Breast epithelium (tissue), 4 donors: ENCODE data around the gene CD33. TPM values are rescaled to one million over a fixed set of nuclear protein-coding genes. Genes with fewer than 3 reads are reported as not detected.

Experiments
- DNase-seq, 2 donors: peaks; one replicate each; pipeline ENCODE4 v3.0.0-alpha.2; 2019; ENCODE audit warnings: low spot score in 2 of 2
- H3K27ac ChIP-seq, 2 donors: fragments of 200-600 bp; sonication (generic) in 1 of 2; one replicate each; pipeline ENCODE4 v1.5.1; 2016 to 2019; ENCODE audit warnings: mild to moderate bottlenecking in 1 of 2
- H3K27me3 ChIP-seq, 2 donors: fragments of 200-600 bp; sonication (generic) in 1 of 2; one replicate each; pipeline versions ENCODE4 v1.5.1 to v1.6.0; 2017 to 2019; ENCODE audit warnings: control low read depth in 1 of 2, mild to moderate bottlenecking in 1 of 2
- H3K36me3 ChIP-seq: fragments of 200-600 bp; one replicate; pipeline ENCODE4 v1.5.1; 2019
- H3K4me1 ChIP-seq, 2 donors: fragments of 200-600 bp; sonication (generic); one replicate each; pipeline ENCODE4 v1.5.1; 2016 to 2019; ENCODE audit warnings: control low read depth in 1 of 2
- H3K4me3 ChIP-seq, 3 donors: fragments of 200-600 bp; sonication (generic); 1 replicate in 2 of 3; 2 replicates in 1 of 3; pipeline ENCODE4 v1.5.1; 2016 to 2019; ENCODE audit warnings: mild to moderate bottlenecking in 3 of 3, moderate library complexity in 2 of 3
- H3K9me3 ChIP-seq, 2 donors: fragments of 200-600 bp; sonication (generic) in 1 of 2; one replicate each; pipeline ENCODE4 v1.5.1; 2016 to 2019; ENCODE audit warnings: control low read depth in 1 of 2
- CTCF ChIP-seq, 3 donors: fragments of 450-650 bp; IDR thresholded peaks; one replicate each; pipeline ENCODE4 v1.5.1; 2016 to 2017; ENCODE audit warnings: antibody characterized with exemption in 3 of 3, mild to moderate bottlenecking in 3 of 3, moderate library complexity in 3 of 3
- POLR2A ChIP-seq: fragments of 450-650 bp; IDR thresholded peaks from one replicate; pipeline ENCODE4 v1.6.1; 2016; ENCODE audit warnings: antibody characterized with exemption, mild to moderate bottlenecking, moderate library complexity
- POLR2AphosphoS5 ChIP-seq, 3 donors: sonication (generic); formaldehyde crosslinking; IDR thresholded peaks; one replicate each; pipeline ENCODE4 v1.6.1; 2017; ENCODE audit warnings: antibody characterized with exemption in 3 of 3
- intact Hi-C: fragments of 100-400 bp; cut with DNase I; formaldehyde crosslinking; loops from one replicate; pipeline ENCODE4 v1.15.1; 2023; ENCODE audit warnings: low total_unique reads
- total RNA-seq, 3 donors: library from RNA; depleted of rRNA; stranded (reverse); fragments of >200 nt; gene quantifications; one replicate each; pipeline ENCODE4 v1.1.0, GENCODE V29; 2016

The CD33 gene
- total RNA-seq, 3 donors from 2014 or later: 2.9 to 17.1 (median 6.3) TPM

GRCh38 chr19:51251468-51251820 lies 26.6 kb downstream of the CD33 start:
- Histone ChIP-seq H3K4me1 (no peaks in the 10 kb centered on the region), H3K9me3 (no peaks in the 10 kb centered on the region), H3K27me3 (no peaks in the 10 kb centered on the region), H3K4me3 (no peak overlapping the region), H3K27ac (no peak overlapping the region), H3K36me3 (no peaks in the 10 kb centered on the region)
- intact Hi-C loops: no loop called here
- TF ChIP-seq POLR2AphosphoS5 (IDR thresholded peaks at IDR 0.05): no peak
- TF ChIP-seq POLR2A: no peak
- TF ChIP-seq CTCF (IDR thresholded peaks at IDR 0.05): no peak
- DNase-seq: no peak

- H3K27me3 ChIP-seq: no peaks in the 10 kb centered on the region
- H3K9me3 ChIP-seq: no peaks in the 10 kb centered on the region
- intact Hi-C loops: no loop called here
- H3K4me3 ChIP-seq: no peak overlapping the region
- no peak for DNase-seq
- no peaks in the 10 kb centered on the region for H3K4me1 ChIP-seq
- no peaks in the 10 kb centered on the region for H3K36me3 ChIP-seq
- no peak overlapping the region for H3K27ac ChIP-seq
- TF ChIP-seq POLR2A (no peak), POLR2AphosphoS5 (IDR thresholded peaks at IDR 0.05) (no peak), CTCF (IDR thresholded peaks at IDR 0.05) (no peak)
Observed at GRCh38 chr19:51252306-51253079, 27.6 kb downstream of the CD33 start.

- no peaks in the 10 kb centered on the region for H3K9me3 ChIP-seq
- no peak for DNase-seq
- no peak overlapping the region for H3K4me3 ChIP-seq
- intact Hi-C loops: no loop called here
- H3K36me3 ChIP-seq: no peaks in the 10 kb centered on the region
- no peaks in the 10 kb centered on the region for H3K27me3 ChIP-seq
- no peaks in the 10 kb centered on the region for H3K4me1 ChIP-seq
- H3K27ac ChIP-seq: no peak overlapping the region
- TF ChIP-seq CTCF (IDR thresholded peaks at IDR 0.05) (no peak), POLR2AphosphoS5 (IDR thresholded peaks at IDR 0.05) (no peak), POLR2A (no peak)
Observed at GRCh38 chr19:51253088-51253806, 28.4 kb downstream of the CD33 start.

- intact Hi-C loops: no loop called here
- Histone ChIP-seq H3K9me3 (no peaks in the 10 kb centered on the region), H3K36me3 (no peaks in the 10 kb centered on the region), H3K4me1 (no peaks in the 10 kb centered on the region), H3K4me3 (no peak overlapping the region), H3K27ac (no peak overlapping the region), H3K27me3 (no peaks in the 10 kb centered on the region)
- no peak for DNase-seq
- TF ChIP-seq POLR2AphosphoS5 (IDR thresholded peaks at IDR 0.05) (no peak), CTCF (IDR thresholded peaks at IDR 0.05) (no peak), POLR2A (no peak)
Observed at GRCh38 chr19:51256155-51256625, 31.3 kb downstream of the CD33 start.

GRCh38 chr19:51257471-51257870 lies 32.6 kb downstream of the CD33 start:
- Histone ChIP-seq H3K27me3 (peaks cover 0 to 7% of the 10 kb centered on the region in 2 donors), H3K4me1 (no peaks in the 10 kb centered on the region), H3K9me3 (no peaks in the 10 kb centered on the region), H3K27ac (no peak overlapping the region), H3K4me3 (no peak overlapping the region), H3K36me3 (no peaks in the 10 kb centered on the region)
- no peak for TF ChIP-seq POLR2A
- no peak for TF ChIP-seq CTCF (IDR thresholded peaks at IDR 0.05)
- TF ChIP-seq POLR2AphosphoS5 (IDR thresholded peaks at IDR 0.05): no peak
- DNase-seq: no peak
- intact Hi-C loops: no loop called here
